ENCODE measurements around the gene LHPP. TPM values are rescaled to one million over a fixed set of nuclear protein-coding genes. Genes with fewer than 3 reads are reported as not detected.

The LHPP gene
- total RNA-seq, 2 donors from 2014 or later: 4.4 to 6.1 TPM

- Mint-ChIP-seq H3K27ac (no peak overlapping the region), H3K9me3 (no peaks in the 10 kb centered on the region), H3K27me3 (no peaks in the 10 kb centered on the region), H3K4me1 (ENCODE audit: low read depth in 2 of 2) (no peaks in the 10 kb centered on the region), H3K36me3 (no peaks in the 10 kb centered on the region), H3K4me3 (no peak overlapping the region)
- ATAC-seq (no peak), DNase-seq (ENCODE audit: low spot score) (no peak)
Measured at GRCh38 chr10:124552691-124553276, 91.2 kb downstream of the LHPP start.

GRCh38 chr10:124554085-124554858 lies 92.6 kb downstream of the LHPP start:
- H3K27ac Mint-ChIP-seq: no peak overlapping the region

GRCh38 chr10:124557167-124557566 lies 95.5 kb downstream of the LHPP start:
- peaks cover 3% of the 10 kb centered on the region for H3K9me3 Mint-ChIP-seq
- H3K36me3 Mint-ChIP-seq: no peaks in the 10 kb centered on the region
- ATAC-seq: no peak
- no peak overlapping the region for H3K4me3 Mint-ChIP-seq
- H3K27me3 Mint-ChIP-seq: no peaks in the 10 kb centered on the region
- peaks cover 0 to 3% of the 10 kb centered on the region in 2 donors for H3K4me1 Mint-ChIP-seq (ENCODE audit: low read depth in 2 of 2)
- no peak overlapping the region for H3K27ac Mint-ChIP-seq
- no peak for DNase-seq (ENCODE audit: low spot score)

More at GRCh38 chr10:124554085-124554858, 92.6 kb downstream of the LHPP start:
- Mint-ChIP-seq H3K4me1 (ENCODE audit: low read depth in 2 of 2) (no peaks in the 10 kb centered on the region), H3K27me3 (no peaks in the 10 kb centered on the region), H3K9me3 (no peaks in the 10 kb centered on the region), H3K4me3 (no peak overlapping the region), H3K36me3 (no peaks in the 10 kb centered on the region)
- ATAC-seq: no peak
- DNase-seq (ENCODE audit: low spot score): no peak

- DNase-seq (ENCODE audit: low spot score) (no peak), ATAC-seq (no peak)
- peaks cover 0 to 3% of the 10 kb centered on the region in 2 donors for H3K4me1 Mint-ChIP-seq (ENCODE audit: low read depth in 2 of 2)
- H3K36me3 Mint-ChIP-seq: no peaks in the 10 kb centered on the region
- no peak overlapping the region for H3K27ac Mint-ChIP-seq
- no peaks in the 10 kb centered on the region for H3K27me3 Mint-ChIP-seq
- H3K4me3 Mint-ChIP-seq: no peak overlapping the region
- H3K9me3 Mint-ChIP-seq: peaks cover 3% of the 10 kb centered on the region
Measured at GRCh38 chr10:124557648-124558338, 96.2 kb downstream of the LHPP start.

- H3K4me1 Mint-ChIP-seq (ENCODE audit: low read depth in 2 of 2): peaks cover 0 to 3% of the 10 kb centered on the region in 2 donors
- H3K9me3 Mint-ChIP-seq: peaks cover 3% of the 10 kb centered on the region
- no peaks in the 10 kb centered on the region for H3K27me3 Mint-ChIP-seq
- ATAC-seq: no peak
- H3K4me3 Mint-ChIP-seq: no peak overlapping the region
- H3K27ac Mint-ChIP-seq: no peak overlapping the region
- H3K36me3 Mint-ChIP-seq: no peaks in the 10 kb centered on the region
- DNase-seq (ENCODE audit: low spot score): no peak
Measured at GRCh38 chr10:124558339-124559321, 97.0 kb downstream of the LHPP start.

- peaks cover 3% of the 10 kb centered on the region for H3K9me3 Mint-ChIP-seq
- no peak overlapping the region for H3K27ac Mint-ChIP-seq
Measured at GRCh38 chr10:124559372-124560132, 97.9 kb downstream of the LHPP start.

GRCh38 chr10:124560377-124561105 lies 98.9 kb downstream of the LHPP start:
- Mint-ChIP-seq H3K36me3 (no peaks in the 10 kb centered on the region), H3K27ac (no peak overlapping the region), H3K27me3 (no peaks in the 10 kb centered on the region), H3K4me3 (no peak overlapping the region), H3K4me1 (ENCODE audit: low read depth in 2 of 2) (peaks cover 0 to 3% of the 10 kb centered on the region in 2 donors), H3K9me3 (peaks cover 3% of the 10 kb centered on the region)
- no peak for ATAC-seq
- no peak for DNase-seq (ENCODE audit: low spot score)

More at GRCh38 chr10:124559372-124560132, 97.9 kb downstream of the LHPP start:
- Mint-ChIP-seq H3K36me3 (no peaks in the 10 kb centered on the region), H3K4me3 (no peak overlapping the region), H3K4me1 (ENCODE audit: low read depth in 2 of 2) (peaks cover 0 to 3% of the 10 kb centered on the region in 2 donors), H3K27me3 (no peaks in the 10 kb centered on the region)
- no peak for DNase-seq (ENCODE audit: low spot score)
- no peak for ATAC-seq

- peaks cover 3% of the 10 kb centered on the region for H3K9me3 Mint-ChIP-seq
- peaks cover 0 to 3% of the 10 kb centered on the region in 2 donors for H3K4me1 Mint-ChIP-seq (ENCODE audit: low read depth in 2 of 2)
- H3K4me3 Mint-ChIP-seq: no peak overlapping the region
- DNase-seq (ENCODE audit: low spot score): no peak
- no peaks in the 10 kb centered on the region for H3K27me3 Mint-ChIP-seq
- no peaks in the 10 kb centered on the region for H3K36me3 Mint-ChIP-seq
- no peak for ATAC-seq
- no peak overlapping the region for H3K27ac Mint-ChIP-seq
Measured at GRCh38 chr10:124561206-124561605, 99.6 kb downstream of the LHPP start.

GRCh38 chr10:124562425-124563060 lies 100.9 kb downstream of the LHPP start:
- Mint-ChIP-seq H3K4me1 (ENCODE audit: low read depth in 2 of 2) (peaks cover 0 to 3% of the 10 kb centered on the region in 2 donors), H3K27ac (no peak overlapping the region), H3K36me3 (no peaks in the 10 kb centered on the region), H3K27me3 (no peaks in the 10 kb centered on the region), H3K4me3 (no peak overlapping the region), H3K9me3 (peaks cover 3% of the 10 kb centered on the region)
- ATAC-seq: no peak
- no peak for DNase-seq (ENCODE audit: low spot score)

- DNase-seq (ENCODE audit: low spot score) (peak; percentile 42), ATAC-seq (no peak)
- no peaks in the 10 kb centered on the region for H3K27me3 Mint-ChIP-seq
- H3K4me1 Mint-ChIP-seq (ENCODE audit: low read depth in 2 of 2): peaks cover 0 to 3% of the 10 kb centered on the region in 2 donors
- no peak overlapping the region for H3K4me3 Mint-ChIP-seq
- no peaks in the 10 kb centered on the region for H3K36me3 Mint-ChIP-seq
- H3K27ac Mint-ChIP-seq: no peak overlapping the region
- H3K9me3 Mint-ChIP-seq: peaks cover 3% of the 10 kb centered on the region
Measured at GRCh38 chr10:124563320-124564040, 101.9 kb downstream of the LHPP start.

GRCh38 chr10:124564881-124565280 lies 103.3 kb downstream of the LHPP start:
- H3K27ac Mint-ChIP-seq: peak overlapping the region in 1 of 2 donors; percentile 76
- no peaks in the 10 kb centered on the region for H3K36me3 Mint-ChIP-seq
- no peak for ATAC-seq
- no peak overlapping the region for H3K4me3 Mint-ChIP-seq
- peak; percentile 22 for DNase-seq (ENCODE audit: low spot score)
- no peaks in the 10 kb centered on the region for H3K27me3 Mint-ChIP-seq
- H3K9me3 Mint-ChIP-seq: peaks cover 3% of the 10 kb centered on the region
- H3K4me1 Mint-ChIP-seq (ENCODE audit: low read depth in 2 of 2): peaks cover 0 to 3% of the 10 kb centered on the region in 2 donors
